K562 (cell line): ENCODE measurements around the gene SETD5. TPM values are rescaled to one million over a fixed set of nuclear protein-coding genes. Genes with fewer than 3 reads are reported as not detected.
A peak's percentile ranks its signal among the peaks of the same experiment; 100 is the strongest.

Experiments used
- CBX1 ChIP-seq: sonication (generic); IDR thresholded peaks from 2 replicates; pipeline ENCODE4 v1.6.1; 2016; ENCODE audit warnings: antibody characterized with exemption, low read depth, mild to moderate bottlenecking
- CREM ChIP-seq: IDR thresholded peaks from 2 replicates; pipeline ENCODE4 v1.6.1; 2014; ENCODE audit warnings: antibody characterized with exemption, low read depth
- EHMT2 ChIP-seq: fragments of 450-650 bp; IDR thresholded peaks from 2 replicates; pipeline ENCODE4 v1.6.1; 2018; ENCODE audit warnings: antibody characterized with exemption
- MAZ ChIP-seq, 2 experiments: fragments of 450-650 bp in 1 of 2; sonication (generic) in 1 of 2; formaldehyde crosslinking; IDR thresholded peaks in 1 of 2; conservative IDR thresholded peaks in 1 of 2; 2 replicates each; pipeline versions ENCODE4 v1.4.0 to v1.5.0; 2020; ENCODE audit warnings: mild to moderate bottlenecking in 1 of 2, missing genetic modification reagents in 1 of 2
- RAD21 ChIP-seq, 2 experiments: fragments of 250-450 bp in 1 of 2; fragments of 450-650 bp in 1 of 2; sonication (Bioruptor Pico) in 1 of 2; formaldehyde crosslinking in 1 of 2; IDR thresholded peaks in 1 of 2; conservative IDR thresholded peaks in 1 of 2; 2 replicates each; pipeline versions ENCODE4 v1.4.0 to v1.8.0; 2020 to 2022; ENCODE audit warnings: mild to moderate bottlenecking in 2 of 2, moderate library complexity in 1 of 2
- RB1 ChIP-seq: fragments of 450-650 bp; IDR thresholded peaks from 2 replicates; pipeline ENCODE4 v1.6.1; 2017; ENCODE audit warnings: low read depth, mild to moderate bottlenecking
- STAG1 ChIP-seq: sonication (generic); formaldehyde crosslinking; IDR thresholded peaks from 2 replicates; pipeline ENCODE4 v1.5.0; 2020; ENCODE audit warnings: missing genetic modification reagents, borderline replicate concordance
- polyA plus RNA-seq, 8 experiments: library from polyadenylated mRNA; depleted of rRNA in 4 of 8; stranded (reverse) in 5 of 8; unstranded in 3 of 8; fragments of >200 nt; fragmentation: Nextera tagmentation in 2 of 8; fragmentation: Illumina TruSeq in 1 of 8; extraction: Ambion mirVana in 2 of 8; extraction: Trizol in 1 of 8; gene quantifications; 2 replicates each; pipeline versions ENCODE4 v1.2.1 to v1.2.3, GENCODE V29; 2011 to 2014; ENCODE audit warnings: inconsistent platforms in 1 of 8, missing spikeins in 1 of 8
- total RNA-seq, 7 experiments: library from RNA; depleted of rRNA in 6 of 7; stranded (reverse); fragments of >200 nt in 6 of 7; fragmentation: Illumina TruSeq in 2 of 7; extraction: Trizol in 2 of 7; gene quantifications; 2 replicates each; pipeline versions ENCODE4 v1.2.1 to v1.2.3, GENCODE V29; 2011 to 2021; ENCODE audit warnings: low replicate concordance in 1 of 7
- TF ChIP-seq, protein P1 (sequence below): fragments of 250-450 bp; sonication (Bioruptor Pico); IDR thresholded peaks from 2 replicates; pipeline ENCODE4 v1.4.0; 2020
- TF ChIP-seq, protein P2 (sequence below): IDR thresholded peaks from 2 replicates; pipeline ENCODE4 v1.6.1; 2011; ENCODE audit warnings: borderline replicate concordance, low read depth, mild to moderate bottlenecking, moderate library complexity, low read length; ENCODE audit not compliant: insufficient read depth, poor library complexity, severe bottlenecking

Gene SETD5
- total and polyA plus RNA-seq, 9 of the 15 experiments (the other 6 are each of a cell fraction or from before 2014, with no cell fraction given): 20.8 to 135 (median 87.2) TPM

DNA sequence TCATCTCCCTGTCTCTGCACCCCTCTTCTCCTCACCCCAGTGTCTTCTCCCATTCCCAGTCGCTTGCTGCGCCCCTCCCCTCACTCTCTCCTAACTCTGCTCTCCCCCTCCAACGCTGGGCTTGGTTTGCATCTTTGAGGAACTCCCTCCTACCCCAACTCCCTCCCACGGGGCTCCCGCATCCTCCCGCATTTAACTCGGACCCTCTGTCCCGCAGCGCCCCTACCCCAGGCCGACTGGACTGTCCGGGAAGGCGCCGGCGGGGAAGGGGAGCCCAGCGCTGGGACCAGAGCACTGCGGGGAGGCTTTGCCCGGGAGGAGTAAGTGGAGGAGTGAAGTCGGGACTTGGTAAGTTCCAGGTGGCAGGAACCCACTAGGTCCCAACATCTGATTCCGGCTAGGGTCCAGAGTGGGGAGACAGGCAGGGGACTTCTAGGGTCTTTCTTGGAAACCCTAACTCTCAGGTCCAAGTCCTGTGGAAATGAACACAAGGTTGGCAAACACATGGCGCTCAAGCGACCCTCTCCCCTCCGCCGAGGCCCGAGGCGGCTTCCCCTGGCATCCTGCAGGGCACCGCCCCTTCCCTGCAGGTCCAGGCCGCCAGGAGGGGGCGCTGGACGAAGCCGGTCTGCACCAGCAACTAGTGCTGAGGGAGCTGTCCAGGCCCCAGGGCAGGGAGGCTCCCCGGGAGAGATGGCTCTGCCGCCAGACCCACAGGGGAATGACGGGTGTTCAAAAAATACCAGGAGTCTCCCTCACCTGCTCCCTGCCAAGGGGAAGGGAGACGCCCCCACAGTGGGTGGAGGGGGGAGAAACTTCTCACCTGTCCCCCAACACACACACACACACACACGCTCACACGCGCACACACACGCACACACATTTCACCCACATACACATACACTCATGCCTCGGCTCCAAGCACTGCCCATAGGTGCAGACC is 103.0 kb downstream of the SETD5 start (continued):
- 0 out of 2 replicates have a peak, but pooled peaks have one; percentile 23 for TF ChIP-seq EHMT2
- TF ChIP-seq, protein P1, sequence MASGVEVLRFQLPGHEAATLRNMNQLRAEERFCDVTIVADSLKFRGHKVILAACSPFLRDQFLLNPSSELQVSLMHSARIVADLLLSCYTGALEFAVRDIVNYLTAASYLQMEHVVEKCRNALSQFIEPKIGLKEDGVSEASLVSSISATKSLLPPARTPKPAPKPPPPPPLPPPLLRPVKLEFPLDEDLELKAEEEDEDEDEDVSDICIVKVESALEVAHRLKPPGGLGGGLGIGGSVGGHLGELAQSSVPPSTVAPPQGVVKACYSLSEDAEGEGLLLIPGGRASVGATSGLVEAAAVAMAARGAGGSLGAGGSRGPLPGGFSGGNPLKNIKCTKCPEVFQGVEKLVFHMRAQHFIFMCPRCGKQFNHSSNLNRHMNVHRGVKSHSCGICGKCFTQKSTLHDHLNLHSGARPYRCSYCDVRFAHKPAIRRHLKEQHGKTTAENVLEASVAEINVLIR (CRISPR knock-in tag): no peak
- TF ChIP-seq RAD21 (CRISPR knock-in tag; conservative IDR thresholded peaks at IDR 0.05 in 1 of 2, IDR thresholded peaks at IDR 0.05 in 1 of 2): peak in 1 of 2 experiments; percentile 61; a peak in 3 of 4 replicates
- peak; percentile 71 for TF ChIP-seq STAG1 (CRISPR knock-in tag)
- TF ChIP-seq, protein P2, sequence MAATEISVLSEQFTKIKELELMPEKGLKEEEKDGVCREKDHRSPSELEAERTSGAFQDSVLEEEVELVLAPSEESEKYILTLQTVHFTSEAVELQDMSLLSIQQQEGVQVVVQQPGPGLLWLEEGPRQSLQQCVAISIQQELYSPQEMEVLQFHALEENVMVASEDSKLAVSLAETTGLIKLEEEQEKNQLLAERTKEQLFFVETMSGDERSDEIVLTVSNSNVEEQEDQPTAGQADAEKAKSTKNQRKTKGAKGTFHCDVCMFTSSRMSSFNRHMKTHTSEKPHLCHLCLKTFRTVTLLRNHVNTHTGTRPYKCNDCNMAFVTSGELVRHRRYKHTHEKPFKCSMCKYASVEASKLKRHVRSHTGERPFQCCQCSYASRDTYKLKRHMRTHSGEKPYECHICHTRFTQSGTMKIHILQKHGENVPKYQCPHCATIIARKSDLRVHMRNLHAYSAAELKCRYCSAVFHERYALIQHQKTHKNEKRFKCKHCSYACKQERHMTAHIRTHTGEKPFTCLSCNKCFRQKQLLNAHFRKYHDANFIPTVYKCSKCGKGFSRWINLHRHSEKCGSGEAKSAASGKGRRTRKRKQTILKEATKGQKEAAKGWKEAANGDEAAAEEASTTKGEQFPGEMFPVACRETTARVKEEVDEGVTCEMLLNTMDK: peak; percentile 39
- TF ChIP-seq RB1: 0 out of 2 replicates have a peak, but pooled peaks have one; percentile 18
- peak in 1 of 2 experiments; percentile 55; a peak in 1 of 4 replicates for TF ChIP-seq MAZ (CRISPR knock-in tag; conservative IDR thresholded peaks at IDR 0.05 in 1 of 2, IDR thresholded peaks at IDR 0.05 in 1 of 2)
- TF ChIP-seq CREM: 0 out of 2 replicates have a peak, but pooled peaks have one; percentile 15
- no peak for TF ChIP-seq CBX1
- TF ChIP-seq, all 486 proteins: peak for 21
